H1 (cell line): ENCODE results near the gene NDUFV1. TPM values are rescaled to one million over a fixed set of nuclear protein-coding genes. Genes with fewer than 3 reads are reported as not detected.

Source experiments
- CTCF ChIA-PET: fragments of 300-600 bp; sonication (Branson Sonifier 250); formaldehyde crosslinking; loops from one replicate; lab custom pipeline; 2021; ENCODE audit not compliant: partially characterized antibody; lab: Charles Lee
- POLR2A ChIA-PET: fragments of 300-600 bp; sonication (Branson Sonifier 250); formaldehyde crosslinking; loops from one replicate; lab custom pipeline; 2021; ENCODE audit warnings: inconsistent platforms; ENCODE audit not compliant: partially characterized antibody; lab: Charles Lee
- DNase-seq, 2 experiments: peaks; one replicate each; pipeline versions ENCODE4 v3.0.0 to v3.0.0-alpha.2; 2010 to 2022; ENCODE audit warnings: low spot score in 2 of 2, low read depth in 1 of 2, mixed read lengths in 1 of 2
- FAIRE-seq: peaks from 2 replicates; lab custom pipeline; 2011; peaks lifted over from hg19 to GRCh38; lab: Jason Lieb, UNC
- H2AFZ ChIP-seq: 2 replicates; pipeline ENCODE4 v1.8.1; 2012; ENCODE audit warnings: low read length, inconsistent platforms
- H2AK5ac ChIP-seq: 2 replicates; pipeline ENCODE4 v1.6.1; 2013; ENCODE audit warnings: low read depth, low read length
- H2BK120ac ChIP-seq: replicated peaks from 2 replicates; pipeline ENCODE3; 2013; ENCODE audit warnings: low read depth, low read length, inconsistent platforms
- H2BK12ac ChIP-seq: 2 replicates; pipeline ENCODE4 v1.6.1; 2013; ENCODE audit warnings: low read depth, low read length
- H2BK15ac ChIP-seq: 2 replicates; pipeline ENCODE4 v1.6.1; 2013; ENCODE audit warnings: low read length
- H2BK20ac ChIP-seq: 2 replicates; pipeline ENCODE4 v1.6.1; 2013; ENCODE audit warnings: low read length
- H2BK5ac ChIP-seq: 2 replicates; pipeline ENCODE4 v1.6.1; 2013; ENCODE audit warnings: low read depth, low read length
- H3K14ac ChIP-seq: 2 replicates; pipeline ENCODE4 v1.6.1; 2013; ENCODE audit warnings: inconsistent platforms; ENCODE audit not compliant: insufficient read length
- H3K18ac ChIP-seq: 2 replicates; pipeline ENCODE4 v1.6.1; 2013; ENCODE audit warnings: low read length; ENCODE audit errors: extremely low read depth
- H3K23ac ChIP-seq: 2 replicates; pipeline ENCODE4 v1.6.1; 2013; ENCODE audit warnings: inconsistent platforms; ENCODE audit not compliant: insufficient read length
- H3K23me2 ChIP-seq: 2 replicates; pipeline ENCODE4 v1.6.1; 2013; ENCODE audit warnings: low read depth, low read length
- H3K27ac ChIP-seq: 2 replicates; pipeline ENCODE4 v1.6.1; 2011; ENCODE audit warnings: low read depth, low read length, inconsistent platforms
- H3K27me3 ChIP-seq, 4 experiments: replicated peaks in 1 of 4; 1 replicate in 1 of 4; 2 replicates in 3 of 4; pipeline versions ENCODE4 v1.6.1 to v1.8.1; 2011 to 2013; ENCODE audit warnings: low read length in 3 of 4, mild to moderate bottlenecking in 3 of 4, inconsistent platforms in 2 of 4, mixed read lengths in 2 of 4, moderate library complexity in 1 of 4; ENCODE audit not compliant: control insufficient read depth in 3 of 4, insufficient read depth in 3 of 4; ENCODE audit errors: extremely low read depth in 1 of 4
- H3K36me3 ChIP-seq, 4 experiments: 2 replicates each; pipeline versions ENCODE4 v1.6.1 to v1.8.1; 2011 to 2013; ENCODE audit warnings: mild to moderate bottlenecking in 4 of 4, low read length in 3 of 4, moderate library complexity in 2 of 4, control low read depth in 1 of 4, inconsistent platforms in 1 of 4; ENCODE audit not compliant: insufficient read depth in 4 of 4, control insufficient read depth in 2 of 4
- H3K4ac ChIP-seq: replicated peaks from 2 replicates; pipeline ENCODE3; 2013; ENCODE audit warnings: low read length, low read depth, mixed read lengths, inconsistent platforms; ENCODE audit not compliant: insufficient read length
- H3K4me1 ChIP-seq, 4 experiments: replicated peaks in 1 of 4; 1 replicate in 1 of 4; 2 replicates in 3 of 4; pipeline versions ENCODE4 v1.6.1 to v1.8.1; 2011 to 2013; ENCODE audit warnings: low read length in 3 of 4, inconsistent platforms in 2 of 4, mixed read lengths in 1 of 4; ENCODE audit not compliant: insufficient read depth in 4 of 4, control insufficient read depth in 3 of 4
- H3K4me2 ChIP-seq, 2 experiments: 2 replicates each; pipeline versions ENCODE4 v1.6.1 to v1.8.1; 2011 to 2013; ENCODE audit warnings: low read depth in 2 of 2, low read length in 2 of 2, control low read depth in 1 of 2, inconsistent platforms in 1 of 2, mild to moderate bottlenecking in 1 of 2; ENCODE audit not compliant: insufficient read depth in 1 of 2
- H3K4me3 ChIP-seq, 4 experiments: fragments of 200-600, 300-600 bp in 1 of 4; sonication (generic), shearing (Covaris generic), sonication (Bioruptor Twin) in 1 of 4; 2 replicates each; pipeline versions ENCODE4 v1.5.1 to v1.8.1; 2011 to 2016; ENCODE audit warnings: low read length in 4 of 4, low read depth in 3 of 4, control low read depth in 2 of 4, inconsistent platforms in 2 of 4, mild to moderate bottlenecking in 2 of 4, mixed read lengths in 1 of 4, moderate library complexity in 1 of 4; ENCODE audit not compliant: insufficient read depth in 2 of 4; ENCODE audit errors: extremely low read depth in 1 of 4
- H3K56ac ChIP-seq: replicated peaks from 2 replicates; pipeline ENCODE3; 2013; ENCODE audit warnings: low read depth, mild to moderate bottlenecking, mixed read lengths, low read length, inconsistent platforms; ENCODE audit not compliant: insufficient read length
- H3K79me1 ChIP-seq: 2 replicates; pipeline ENCODE4 v1.6.1; 2013; ENCODE audit warnings: low read depth, low read length, control low read depth
- H3K79me2 ChIP-seq, 2 experiments: 2 replicates each; pipeline versions ENCODE4 v1.6.1 to v1.8.1; 2012 to 2013; ENCODE audit warnings: low read length in 2 of 2, mild to moderate bottlenecking in 2 of 2, inconsistent platforms in 1 of 2; ENCODE audit not compliant: insufficient read depth in 2 of 2, control insufficient read depth in 1 of 2
- H3K9ac ChIP-seq, 4 experiments: replicated peaks in 1 of 4; 1 replicate in 1 of 4; 2 replicates in 3 of 4; pipeline versions ENCODE4 v1.6.1 to v1.8.1; 2011 to 2013; ENCODE audit warnings: low read depth in 3 of 4, low read length in 3 of 4, control low read depth in 2 of 4, mild to moderate bottlenecking in 2 of 4, moderate library complexity in 2 of 4, inconsistent platforms in 1 of 4; ENCODE audit errors: extremely low read depth in 1 of 4
- H3K9me3 ChIP-seq, 2 experiments: 2 replicates each; pipeline versions ENCODE4 v1.6.1 to v1.8.1; 2012 to 2013; ENCODE audit warnings: mild to moderate bottlenecking in 2 of 2, moderate library complexity in 2 of 2, control low read depth in 1 of 2, inconsistent platforms in 1 of 2, low read depth in 1 of 2, low read length in 1 of 2, mixed read lengths in 1 of 2; ENCODE audit not compliant: insufficient read depth in 2 of 2
- H4K20me1 ChIP-seq, 2 experiments: replicated peaks in 1 of 2; 2 replicates each; pipeline versions ENCODE3 to v1.8.1; 2011 to 2013; ENCODE audit warnings: inconsistent platforms in 2 of 2, low read length in 2 of 2, mild to moderate bottlenecking in 1 of 2; ENCODE audit not compliant: insufficient read depth in 2 of 2, control insufficient read depth in 1 of 2
- H4K5ac ChIP-seq: 2 replicates; pipeline ENCODE4 v1.6.1; 2013; ENCODE audit warnings: low read length, low read depth, mixed read lengths, inconsistent platforms; ENCODE audit not compliant: insufficient read length
- H4K8ac ChIP-seq: 2 replicates; pipeline ENCODE4 v1.8.0; 2013; ENCODE audit warnings: mild to moderate bottlenecking, moderate library complexity, low read length, inconsistent platforms; ENCODE audit not compliant: insufficient read depth; ENCODE audit errors: extremely low read depth
- H4K91ac ChIP-seq: replicated peaks from 2 replicates; pipeline ENCODE3; 2013; ENCODE audit warnings: low read length, mixed read lengths, inconsistent platforms; ENCODE audit not compliant: insufficient read length
- HDAC2 ChIP-seq, 2 experiments: fragments of 300-600 bp in 1 of 2; sonication (generic) in 1 of 2; IDR thresholded peaks; 2 replicates each; pipeline ENCODE4 v1.6.1; 2011 to 2012; ENCODE audit warnings: low read depth in 2 of 2, low read length in 2 of 2, mild to moderate bottlenecking in 2 of 2, moderate library complexity in 2 of 2, borderline replicate concordance in 1 of 2, inconsistent platforms in 1 of 2
- KDM1A ChIP-seq: fragments of 200-600, 300-600 bp; sonication (generic); IDR thresholded peaks from 2 replicates; pipeline ENCODE4 v1.7.1; 2016; ENCODE audit warnings: mild to moderate bottlenecking, low read length, borderline replicate concordance
- SRF ChIP-seq: IDR thresholded peaks from 2 replicates; pipeline ENCODE4 v1.6.1; 2011; ENCODE audit warnings: mild to moderate bottlenecking, low read depth, low read length, moderate library complexity
- WGBS, 2 experiments: shearing (Covaris generic) in 1 of 2; methylation state at CpG; one replicate each; pipeline versions ENCODE4 v1.1.6 to v1.1.7; 2013 to 2015; ENCODE audit warnings: low lambda C conversion rate in 2 of 2, mixed read lengths in 2 of 2, inconsistent platforms in 1 of 2, low coverage in 1 of 2, missing lambda C conversion rate in 1 of 2; ENCODE audit not compliant: insufficient replicate concordance in 2 of 2, insufficient coverage in 1 of 2, insufficient read length in 1 of 2; ENCODE audit errors: extremely low coverage in 1 of 2, missing lambda C conversion rate in 1 of 2; 5-methylcytosine and 5-hydroxymethylcytosine counted together
- polyA plus RNA-seq, 7 experiments: library from polyadenylated mRNA; depleted of rRNA in 3 of 7; stranded (reverse) in 5 of 7; unstranded in 2 of 7; fragments of >200 nt in 5 of 7; fragments of 200-250 nt in 2 of 7; gene quantifications; 1 replicate in 5 of 7; 2 replicates in 1 of 7; 4 replicates in 1 of 7; pipeline versions ENCODE4 v1.2.1 to v1.2.3, GENCODE V29; 2011 to 2013; ENCODE audit warnings: missing spikeins in 2 of 7, mixed read lengths in 2 of 7
- total RNA-seq: library from RNA; stranded (reverse); fragmentation: NEBNext Ultra II Directional; extraction: Animal tissue kit (Norgen Biotek cat#: 25700); gene quantifications from 2 replicates; pipeline ENCODE4 v1.2.1, GENCODE V29; 2021

NDUFV1 gene
- total and polyA plus RNA-seq, 2 of the 8 experiments (the other 6 are each of a cell fraction or from before 2014, with no cell fraction given): 125 to 131 TPM

DNA sequence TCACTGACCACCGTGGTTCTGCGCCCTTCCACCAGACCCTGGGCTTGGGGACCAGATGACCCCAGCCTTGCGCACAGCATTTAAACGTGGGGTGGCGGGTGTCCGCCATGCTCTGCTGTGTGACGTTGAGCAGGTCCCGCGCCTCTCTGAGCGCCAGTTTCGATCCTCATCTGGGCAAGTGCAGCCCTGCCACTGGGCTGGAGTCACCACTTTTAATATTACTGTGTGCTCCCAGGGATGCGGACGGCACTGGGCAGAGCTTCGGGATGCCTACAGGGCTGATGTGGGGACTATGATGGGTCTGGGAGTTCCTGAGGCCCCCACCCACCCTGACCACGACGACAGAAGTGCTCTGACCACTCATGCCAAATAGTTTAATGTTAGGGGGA lies 24.2 kb downstream of the NDUFV1 start:
- H2BK20ac ChIP-seq: no peak overlapping the region
- H3K27ac ChIP-seq: peak overlapping the region; percentile 35; the same call in 1 of the 2 replicates
- FAIRE-seq (no peak), DNase-seq (no peak)
- no peak overlapping the region for H2AFZ ChIP-seq
- H2BK5ac ChIP-seq: peak overlapping the region; percentile 40; the same call in 1 of the 2 replicates
- H2AK5ac ChIP-seq: no peak overlapping the region; the same call in 1 of the 2 replicates
- peak overlapping the region; percentile 73 for H3K4ac ChIP-seq
- no peaks in the 10 kb centered on the region for H3K79me1 ChIP-seq
- peak overlapping the region; percentile 66; the same call in 1 of the 2 replicates for H4K8ac ChIP-seq
- H3K23me2 ChIP-seq: peaks cover 2% of the 10 kb centered on the region; the same call in 1 of the 2 replicates
- H4K5ac ChIP-seq: no peak overlapping the region
- H3K14ac ChIP-seq: no peak overlapping the region
- 61% methylated on average over 14 of the region's 16 CpGs; no CpG with 5 or more reads in 1 of the 2 experiments for WGBS, 2 experiments
- H2BK15ac ChIP-seq: no peak overlapping the region
- peak overlapping the region; percentile 39 for H3K56ac ChIP-seq
- TF ChIP-seq KDM1A: peak; percentile 96
- peak in 1 of 2 experiments; percentile 71; a peak in 1 of 4 replicates for TF ChIP-seq HDAC2 (IDR thresholded peaks at IDR 0.05; ENCODE audit: borderline replicate concordance in 1 of 2, low read depth in 2 of 2, low read length in 2 of 2)
- TF ChIP-seq SRF: no peak
- H3K27me3 ChIP-seq: no peaks in the 10 kb centered on the region; a peak in 1 of 7 replicates
- H2BK12ac ChIP-seq: no peak overlapping the region; the same call in 1 of the 2 replicates
- peak overlapping the region in 1 of 4 experiments; percentile 48; a peak in 2 of 7 replicates for H3K9ac ChIP-seq
- H3K4me2 ChIP-seq: peak overlapping the region; percentile 37 to 83
- H3K79me2 ChIP-seq: no peaks in the 10 kb centered on the region
- H2BK120ac ChIP-seq: no peak overlapping the region
- no peaks in the 10 kb centered on the region for H3K9me3 ChIP-seq
- H4K91ac ChIP-seq: no peak overlapping the region
- H4K20me1 ChIP-seq: no peaks in the 10 kb centered on the region
- POLR2A ChIA-PET: interaction anchor here (0.6 to 11.7 kb wide), 8 partner anchors 8 to 1732 kb away, joined by 3 to 194 read pairs (median 3); partner anchors contain the start of genes GSTP1 and TBX10
- peaks cover 0 to 6% (median 0%) of the 10 kb centered on the region in 4 experiments; a peak in 1 of 8 replicates for H3K36me3 ChIP-seq
- H3K4me3 ChIP-seq: peak overlapping the region; percentile 18 to 84 (median 78)
- peak overlapping the region; percentile 62 for H3K18ac ChIP-seq
- CTCF ChIA-PET: interaction anchor here (0.7 to 10.1 kb wide), 19 partner anchors 9 to 171 kb away, joined by 3 to 117 read pairs (median 4); partner anchors contain the start of genes CABP2 and TBX10
- H3K23ac ChIP-seq: no peak overlapping the region
- H3K4me1 ChIP-seq: peaks cover 0 to 29% (median 18%) of the 10 kb centered on the region in 4 experiments; a peak in 6 of 7 replicates
